WTC11 (cell line): Measurements from ENCODE around the gene STAM2. TPM values are rescaled to one million over a fixed set of nuclear protein-coding genes. Genes with fewer than 3 reads are reported as not detected.
"Not testable (repeated sequence)": the region's sequence is repeated elsewhere in the genome, so short reads cannot be mapped to it uniquely, and the experiment has no call there.

ENCODE experiments used
- ATAC-seq: fragments of 200-7000 bp; cut with Tn5 transposase; 2 replicates; pipeline ENCODE4 v1.10.0; 2021; ENCODE audit warnings: mild to moderate bottlenecking, moderate library complexity
- CTCF ChIA-PET: fragments of 300-600 bp; sonication (Branson Sonifier 250); formaldehyde crosslinking; loops from one replicate; lab custom pipeline; 2021; ENCODE audit warnings: antibody characterized with exemption; lab: Charles Lee
- POLR2A ChIA-PET: fragments of 350-600 bp; sonication (Branson Sonifier 250); formaldehyde crosslinking; loops from one replicate; lab custom pipeline; 2021; ENCODE audit warnings: antibody characterized with exemption; lab: Charles Lee
- DNase-seq: peaks from one replicate; pipeline ENCODE4 v3.0.0; 2021; ENCODE audit warnings: low spot score
- H3K27ac Mint-ChIP-seq: 2 replicates; pipeline ENCODE4 v1.8.0; 2021; ENCODE audit warnings: mixed read lengths
- H3K27me3 Mint-ChIP-seq: 2 replicates; pipeline ENCODE4 v1.8.0; 2021; ENCODE audit warnings: low read depth, mild to moderate bottlenecking, moderate library complexity, mixed read lengths
- H3K36me3 Mint-ChIP-seq: 2 replicates; pipeline ENCODE4 v1.8.0; 2021; ENCODE audit warnings: mixed read lengths
- H3K4me1 Mint-ChIP-seq: 2 replicates; pipeline ENCODE4 v1.8.0; 2022; ENCODE audit warnings: mixed read lengths
- H3K4me3 Mint-ChIP-seq: 2 replicates; pipeline ENCODE4 v1.8.0; 2021; ENCODE audit warnings: mild to moderate bottlenecking, moderate library complexity, mixed read lengths
- H3K9me3 Mint-ChIP-seq: 2 replicates; pipeline ENCODE4 v1.8.0; 2021; ENCODE audit warnings: mixed read lengths
- AR ChIP-seq: fragments of 250-450 bp; sonication (Bioruptor Pico); IDR thresholded peaks from 2 replicates; pipeline ENCODE4 v1.9.0; 2021; ENCODE audit warnings: mild to moderate bottlenecking
- ATF1 ChIP-seq: sonication (generic); formaldehyde crosslinking; IDR thresholded peaks from 2 replicates; pipeline ENCODE4 v1.8.1; 2023; ENCODE audit warnings: mild to moderate bottlenecking, moderate library complexity, missing genetic modification reagents
- ATF2 ChIP-seq: sonication (generic); formaldehyde crosslinking; IDR thresholded peaks from 2 replicates; pipeline ENCODE4 v1.8.1; 2022; ENCODE audit warnings: low read depth, missing genetic modification reagents, borderline replicate concordance
- CDX4 ChIP-seq: fragments of 250-450 bp; sonication (Bioruptor Pico); IDR thresholded peaks from 2 replicates; pipeline ENCODE4 v1.9.0; 2021; ENCODE audit warnings: moderate library complexity, mild to moderate bottlenecking, inconsistent platforms, borderline replicate concordance
- CTCF ChIP-seq: fragments of 200-600 bp; IDR thresholded peaks from 2 replicates; pipeline ENCODE4 v1.8.0; 2022; ENCODE audit warnings: antibody characterized with exemption
- EMX1 ChIP-seq: fragments of 250-450 bp; sonication (Bioruptor Pico); IDR thresholded peaks from 2 replicates; pipeline ENCODE4 v1.8.0; 2021; ENCODE audit warnings: mild to moderate bottlenecking
- ETV6 ChIP-seq: sonication (generic); formaldehyde crosslinking; IDR thresholded peaks from 2 replicates; pipeline ENCODE4 v1.8.1; 2022; ENCODE audit warnings: mild to moderate bottlenecking, missing genetic modification reagents
- HMGA2 ChIP-seq: fragments of 250-450 bp; sonication (Bioruptor Pico); IDR thresholded peaks from 2 replicates; pipeline ENCODE4 v1.4.0; 2021; ENCODE audit warnings: mild to moderate bottlenecking, moderate library complexity
- HMGXB4 ChIP-seq: sonication (generic); formaldehyde crosslinking; IDR thresholded peaks from 2 replicates; pipeline ENCODE4 v1.8.1; 2023; ENCODE audit warnings: mild to moderate bottlenecking, moderate library complexity, missing genetic modification reagents
- IRF1 ChIP-seq: sonication (generic); formaldehyde crosslinking; IDR thresholded peaks from 2 replicates; pipeline ENCODE4 v1.8.0; 2023; ENCODE audit warnings: missing genetic modification reagents
- IRF2 ChIP-seq: sonication (generic); formaldehyde crosslinking; IDR thresholded peaks from 2 replicates; pipeline ENCODE4 v1.8.0; 2022; ENCODE audit warnings: low read depth, missing genetic modification reagents, borderline replicate concordance
- MYBL2 ChIP-seq: sonication (generic); formaldehyde crosslinking; IDR thresholded peaks from 2 replicates; pipeline ENCODE4 v1.8.1; 2023; ENCODE audit warnings: mild to moderate bottlenecking, moderate library complexity, missing genetic modification reagents
- OVOL2 ChIP-seq: fragments of 250-450 bp; sonication (Bioruptor Pico); IDR thresholded peaks from 2 replicates; pipeline ENCODE4 v1.9.0; 2021; ENCODE audit warnings: mild to moderate bottlenecking, borderline replicate concordance
- SP1 ChIP-seq: sonication (generic); formaldehyde crosslinking; conservative IDR thresholded peaks from 2 replicates; pipeline ENCODE4 v1.8.1; 2022; ENCODE audit warnings: missing genetic modification reagents
- TEAD4 ChIP-seq: sonication (generic); formaldehyde crosslinking; IDR thresholded peaks from 2 replicates; pipeline ENCODE4 v1.8.0; 2022; ENCODE audit warnings: mild to moderate bottlenecking, missing genetic modification reagents
- ZMAT4 ChIP-seq: fragments of 250-450 bp; sonication (Bioruptor Pico); IDR thresholded peaks from 2 replicates; pipeline ENCODE4 v1.9.0; 2021; ENCODE audit warnings: mild to moderate bottlenecking
- ZNF138 ChIP-seq: sonication (generic); formaldehyde crosslinking; conservative IDR thresholded peaks from 2 replicates; pipeline ENCODE4 v1.8.1; 2022; ENCODE audit warnings: mild to moderate bottlenecking, moderate library complexity, missing genetic modification reagents
- ZNF671 ChIP-seq: fragments of 250-450 bp; sonication (Bioruptor Pico); IDR thresholded peaks from 2 replicates; pipeline ENCODE4 v1.8.0; 2021; ENCODE audit warnings: mild to moderate bottlenecking
- total RNA-seq: library from RNA; stranded (reverse); gene quantifications from 3 replicates; pipeline ENCODE4 v1.2.3, GENCODE V29; 2021

The STAM2 gene
- total RNA-seq, 1 experiment from 2014 or later, result 9.0 TPM

GRCh38 chr2:152173831-152174230 is 1.7 kb downstream of the STAM2 start:
- TF ChIP-seq CDX4 (CRISPR knock-in tag) (no peak), ATF1 (no peak), ETV6 (CRISPR knock-in tag) (no peak), MYBL2 (CRISPR knock-in tag) (no peak), ZNF671 (CRISPR knock-in tag) (no peak), HMGA2 (CRISPR knock-in tag) (no peak), AR (CRISPR knock-in tag) (no peak), TEAD4 (no peak), IRF2 (CRISPR knock-in tag) (no peak), ZMAT4 (CRISPR knock-in tag) (no peak), OVOL2 (no peak), EMX1 (CRISPR knock-in tag) (no peak), ATF2 (CRISPR knock-in tag) (no peak), ZNF138 (CRISPR knock-in tag) (no peak), SP1 (CRISPR knock-in tag) (no peak), CTCF (no peak), IRF1 (CRISPR knock-in tag) (no peak), HMGXB4 (CRISPR knock-in tag) (no peak)
- ATAC-seq, result no peak
- CTCF ChIA-PET, result no interaction called here
- Mint-ChIP-seq H3K4me3 (peak overlapping the region; percentile 16; the same call in 1 of the 2 replicates), H3K27me3 (peaks cover 8% of the 10 kb centered on the region), H3K27ac (no peak overlapping the region), H3K4me1 (peaks cover 10% of the 10 kb centered on the region), H3K9me3 (peaks cover 17% of the 10 kb centered on the region), H3K36me3 (peaks cover 8% of the 10 kb centered on the region)
- no peak for DNase-seq
- POLR2A ChIA-PET, result no interaction called here

GRCh38 chr2:152172201-152172785 is 3.3 kb downstream of the STAM2 start:
- POLR2A ChIA-PET, H3K9me3 Mint-ChIP-seq, H3K36me3 Mint-ChIP-seq, ATAC-seq, H3K27ac Mint-ChIP-seq, H3K4me3 Mint-ChIP-seq, DNase-seq, H3K27me3 Mint-ChIP-seq: not testable (repeated sequence)
- H3K4me1 Mint-ChIP-seq, result peaks cover 10% of the 10 kb centered on the region
- CTCF ChIA-PET, result interaction anchor here (1.1 kb wide), 1 partner anchor 136 kb away, joined by 3 read pairs; no protein-coding TSS in a partner anchor
